Rectal smooth muscle tissue (tissue), 1 donor: ENCODE measurements around the gene MYL12A.

ENCODE experiments used
- H3K27ac ChIP-seq: one replicate; pipeline ENCODE4 v1.7.0; 2013; ENCODE audit warnings: low read depth, low read length, inconsistent platforms
- H3K27me3 ChIP-seq: one replicate; pipeline ENCODE4 v1.7.0; 2013; ENCODE audit warnings: low read length; ENCODE audit not compliant: control insufficient read depth, insufficient read depth
- H3K36me3 ChIP-seq: one replicate; pipeline ENCODE4 v1.7.0; 2013; ENCODE audit warnings: low read length; ENCODE audit not compliant: control insufficient read depth, insufficient read depth
- H3K4me1 ChIP-seq: one replicate; pipeline ENCODE4 v1.7.0; 2013; ENCODE audit warnings: low read length; ENCODE audit not compliant: control insufficient read depth, insufficient read depth
- H3K4me3 ChIP-seq: one replicate; pipeline ENCODE4 v1.7.0; 2013; ENCODE audit warnings: low read length
- H3K9ac ChIP-seq: one replicate; pipeline ENCODE4 v1.7.0; 2013; ENCODE audit warnings: low read length

The MYL12A gene

GRCh38 chr18:3233433-3234168 lies 14.0 kb upstream of the MYL12A start:
- H3K27ac ChIP-seq: no peak overlapping the region

GRCh38 chr18:3234457-3234856 lies 13.1 kb upstream of the MYL12A start:
- Histone ChIP-seq H3K9ac (no peak overlapping the region), H3K27ac (no peak overlapping the region), H3K36me3 (no peaks in the 10 kb centered on the region), H3K4me1 (no peaks in the 10 kb centered on the region), H3K4me3 (no peak overlapping the region), H3K27me3 (no peaks in the 10 kb centered on the region)

More at GRCh38 chr18:3233433-3234168, 14.0 kb upstream of the MYL12A start:
- no peaks in the 10 kb centered on the region for H3K36me3 ChIP-seq
- H3K27me3 ChIP-seq: no peaks in the 10 kb centered on the region
- no peak overlapping the region for H3K4me3 ChIP-seq
- H3K9ac ChIP-seq: no peak overlapping the region
- no peaks in the 10 kb centered on the region for H3K4me1 ChIP-seq

DNA sequence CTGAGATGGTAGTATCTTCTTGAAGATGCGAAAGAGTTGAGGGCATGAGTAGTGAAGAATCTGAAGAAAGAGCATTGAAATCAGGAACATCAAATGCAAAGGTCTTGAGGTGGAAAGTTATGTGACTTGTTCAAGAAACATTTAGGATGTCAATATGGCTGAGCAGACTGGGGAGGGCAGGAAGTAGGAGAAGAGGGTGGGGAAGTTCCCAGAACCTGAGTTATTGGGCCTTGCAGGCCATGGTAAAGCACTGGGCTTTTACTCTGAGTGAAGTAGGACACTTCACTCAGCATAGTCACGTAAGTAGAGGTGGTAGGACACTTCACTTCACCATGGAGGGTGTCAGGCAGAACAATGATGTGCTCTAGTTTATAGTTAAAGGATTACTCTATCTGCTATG lies 11.8 kb upstream of the MYL12A start:
- Histone ChIP-seq H3K36me3 (no peaks in the 10 kb centered on the region), H3K27ac (no peak overlapping the region), H3K4me3 (no peak overlapping the region), H3K27me3 (no peaks in the 10 kb centered on the region), H3K9ac (no peak overlapping the region), H3K4me1 (no peaks in the 10 kb centered on the region)

DNA sequence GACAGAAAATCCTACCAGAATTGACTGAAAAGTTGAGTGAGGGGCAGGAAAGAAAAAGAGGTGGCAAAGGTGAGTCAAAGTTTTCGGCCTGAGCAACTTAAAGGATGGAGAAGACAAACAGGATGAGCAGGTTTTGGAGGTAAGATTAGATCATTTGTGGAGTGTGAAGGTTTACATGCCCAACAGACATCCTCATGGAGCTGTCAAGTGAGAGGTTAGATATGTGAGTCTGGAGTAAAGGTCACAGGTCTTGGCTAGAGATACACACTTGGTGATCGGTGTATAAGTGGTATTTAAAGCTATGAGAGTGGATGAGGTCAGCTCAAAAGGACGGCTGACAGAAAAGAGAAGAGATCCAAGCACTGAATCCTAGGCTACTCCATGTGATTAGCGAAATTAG lies 11.1 kb upstream of the MYL12A start:
- Histone ChIP-seq H3K27me3 (no peaks in the 10 kb centered on the region), H3K9ac (no peak overlapping the region), H3K4me1 (no peaks in the 10 kb centered on the region), H3K36me3 (no peaks in the 10 kb centered on the region), H3K27ac (no peak overlapping the region), H3K4me3 (no peak overlapping the region)

DNA sequence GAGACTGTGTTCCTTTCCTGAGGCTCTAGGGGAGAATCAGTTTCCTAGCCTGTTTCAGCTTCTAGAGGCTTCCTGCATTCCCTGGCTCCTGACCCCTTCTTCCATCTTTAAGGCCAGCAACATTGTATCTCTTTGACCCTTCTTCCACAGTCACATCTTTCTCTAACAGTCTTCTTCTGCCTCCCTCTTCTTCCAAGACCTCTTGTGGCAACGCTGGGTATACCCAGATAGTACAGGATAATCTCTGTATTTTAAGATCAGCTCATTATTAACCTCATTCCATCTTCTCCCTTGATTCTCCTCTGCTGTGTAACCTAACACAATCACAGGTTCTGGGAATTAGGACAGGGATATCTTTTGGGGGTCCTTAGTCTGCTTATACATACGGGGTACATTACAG lies 8.9 kb upstream of the MYL12A start:
- no peak overlapping the region for H3K27ac ChIP-seq
- no peaks in the 10 kb centered on the region for H3K27me3 ChIP-seq
- no peak overlapping the region for H3K9ac ChIP-seq
- no peak overlapping the region for H3K4me3 ChIP-seq
- no peaks in the 10 kb centered on the region for H3K4me1 ChIP-seq
- no peaks in the 10 kb centered on the region for H3K36me3 ChIP-seq

- Histone ChIP-seq H3K27ac (no peak overlapping the region), H3K4me1 (peaks cover 5% of the 10 kb centered on the region), H3K36me3 (no peaks in the 10 kb centered on the region), H3K4me3 (no peak overlapping the region), H3K27me3 (no peaks in the 10 kb centered on the region), H3K9ac (no peak overlapping the region)
Observed at GRCh38 chr18:3245185-3245564, 2.4 kb upstream of the MYL12A start.

DNA sequence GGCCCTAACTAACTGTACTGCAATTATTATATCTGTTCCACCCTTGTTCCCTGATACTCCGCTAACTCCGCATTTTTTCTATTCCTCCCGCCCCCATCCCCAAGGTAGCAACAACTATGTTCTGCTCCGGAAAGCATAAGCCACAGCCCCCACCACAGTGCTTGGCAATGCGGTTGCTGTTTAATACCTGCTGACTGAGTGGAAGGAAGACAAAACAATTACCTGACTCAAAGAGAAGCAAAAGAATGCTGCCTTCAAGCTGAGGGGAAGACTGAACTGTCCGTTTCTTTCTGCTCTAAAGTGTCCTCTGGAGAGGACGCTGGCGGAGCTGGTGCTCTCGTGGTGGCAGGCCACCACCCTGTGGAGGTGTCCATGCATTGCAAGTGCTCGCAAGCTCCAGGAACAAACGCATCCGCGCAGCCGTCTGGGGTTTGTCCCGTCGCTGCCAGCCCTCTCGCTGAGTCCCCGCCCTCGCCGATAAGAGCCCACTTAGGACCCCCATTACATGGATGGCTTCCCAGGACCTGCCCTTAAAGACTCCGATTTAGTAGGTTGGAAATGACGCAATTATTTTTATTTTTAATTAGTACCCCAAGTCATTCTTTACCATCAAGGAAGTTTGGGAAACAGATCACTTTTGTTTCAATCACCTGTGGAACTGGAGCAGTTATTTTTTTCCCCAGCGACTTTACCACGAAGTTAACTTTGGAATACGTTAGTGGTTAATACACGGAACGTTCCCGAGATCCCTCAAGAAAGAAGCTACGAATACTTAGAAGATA lies 1.6 kb upstream of the MYL12A start:
- Histone ChIP-seq H3K9ac (no peak overlapping the region), H3K27me3 (no peaks in the 10 kb centered on the region), H3K4me3 (peak overlapping the region; percentile 95), H3K4me1 (peaks cover 9% of the 10 kb centered on the region), H3K36me3 (no peaks in the 10 kb centered on the region), H3K27ac (peak overlapping the region; percentile 99)

GRCh38 chr18:3246635-3247239 lies 864 bp upstream of the MYL12A start:
- Histone ChIP-seq H3K36me3 (no peaks in the 10 kb centered on the region), H3K27ac (peak overlapping the region; percentile 99), H3K27me3 (no peaks in the 10 kb centered on the region), H3K9ac (peak overlapping the region; percentile 10), H3K4me3 (peak overlapping the region; percentile 95), H3K4me1 (peaks cover 9% of the 10 kb centered on the region)

DNA sequence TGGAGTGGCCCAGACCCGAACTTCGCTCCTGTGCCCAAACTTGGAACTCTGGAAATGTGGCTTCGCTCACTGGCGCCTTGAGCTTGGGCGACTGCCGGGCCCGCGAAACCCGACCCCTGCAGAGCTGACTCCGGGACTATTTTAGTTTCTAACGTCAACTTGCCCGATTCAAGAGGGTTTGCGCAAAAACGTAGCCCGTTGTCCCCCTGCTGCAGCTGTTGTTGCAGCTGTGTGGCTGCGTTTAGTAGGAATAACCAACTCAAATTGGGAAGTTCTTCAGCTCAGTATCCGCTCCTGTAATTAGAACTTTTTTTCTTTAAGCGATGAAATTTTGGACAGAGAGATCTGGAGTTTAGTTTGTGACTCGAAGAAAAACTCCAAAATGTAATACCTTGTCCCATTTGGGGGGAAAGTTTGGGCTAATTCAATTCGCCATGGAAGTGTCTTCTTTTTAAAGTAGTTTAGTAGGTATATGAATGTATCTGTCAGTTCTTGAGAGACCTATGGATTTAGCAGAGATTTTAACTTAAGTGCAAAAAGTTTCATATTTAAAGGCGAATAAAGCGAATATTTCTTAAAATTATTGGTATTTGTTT lies 559 bp downstream of the MYL12A start:
- peak overlapping the region; percentile 99 for H3K27ac ChIP-seq
- no peaks in the 10 kb centered on the region for H3K27me3 ChIP-seq
- H3K9ac ChIP-seq: peak overlapping the region; percentile 95
- peaks cover 13% of the 10 kb centered on the region for H3K4me1 ChIP-seq
- H3K4me3 ChIP-seq: peak overlapping the region; percentile 95
- H3K36me3 ChIP-seq: no peaks in the 10 kb centered on the region

DNA sequence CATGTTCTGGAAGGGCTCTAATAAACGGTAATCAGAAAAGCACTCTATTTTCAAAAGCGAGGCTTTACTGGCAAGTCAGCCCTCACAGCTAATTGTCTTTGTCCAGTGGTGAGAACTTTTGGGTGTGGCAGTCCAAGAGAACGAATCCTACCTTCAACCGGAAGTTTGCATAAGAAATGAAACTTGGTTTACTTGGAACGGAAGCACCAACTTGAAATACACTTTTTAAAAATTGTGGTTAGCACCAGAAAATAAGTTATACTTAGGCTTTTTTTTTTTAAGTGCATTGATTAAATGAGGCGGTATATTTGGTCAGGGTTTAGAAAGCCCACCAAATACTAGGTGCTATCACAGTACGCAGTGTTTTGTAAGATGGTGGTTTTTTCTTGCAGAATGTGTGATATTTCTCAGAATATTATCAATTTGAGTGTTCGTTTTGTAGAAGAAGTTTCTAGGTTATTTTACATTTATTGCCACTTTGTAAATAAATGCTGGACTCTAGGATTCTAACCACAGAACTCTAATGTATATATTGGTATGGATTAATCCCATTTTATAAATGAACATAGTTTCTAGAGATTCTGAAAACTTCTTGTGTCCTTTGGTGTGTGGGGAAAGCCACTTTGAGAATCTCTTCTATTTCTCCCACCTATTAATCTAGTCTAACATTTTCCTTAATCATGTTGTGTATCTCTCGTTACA lies 1.2 kb downstream of the MYL12A start:
- Histone ChIP-seq H3K9ac (peak overlapping the region; percentile 12), H3K36me3 (no peaks in the 10 kb centered on the region), H3K27ac (peak overlapping the region; percentile 99), H3K27me3 (no peaks in the 10 kb centered on the region), H3K4me1 (peaks cover 13% of the 10 kb centered on the region), H3K4me3 (peak overlapping the region; percentile 95)

- Histone ChIP-seq H3K36me3 (peaks cover 12% of the 10 kb centered on the region), H3K27me3 (no peaks in the 10 kb centered on the region), H3K4me1 (peaks cover 13% of the 10 kb centered on the region), H3K4me3 (no peak overlapping the region), H3K27ac (no peak overlapping the region), H3K9ac (no peak overlapping the region)
Observed at GRCh38 chr18:3250237-3251107, 2.9 kb downstream of the MYL12A start.
